Sigmoid colon (tissue), 7 donors: Measurements from ENCODE around the gene SSC5D. TPM values are rescaled to one million over a fixed set of nuclear protein-coding genes. Genes with fewer than 3 reads are reported as not detected.

Experiments used
- DNase-seq: peaks from one replicate; pipeline ENCODE4 v3.0.0-alpha.2; 2019
- H3K27ac ChIP-seq, 4 donors: fragments of 200-600 bp; sonication (generic); one replicate each; pipeline ENCODE4 v1.5.1; 2016 to 2019; ENCODE audit warnings: mild to moderate bottlenecking in 1 of 4
- H3K27me3 ChIP-seq, 3 donors: fragments of 200-600 bp; sonication (generic); one replicate each; pipeline ENCODE4 v1.5.1; 2019; ENCODE audit warnings: mild to moderate bottlenecking in 1 of 3
- H3K36me3 ChIP-seq, 4 donors: fragments of 200-600 bp; sonication (generic); one replicate each; pipeline ENCODE4 v1.5.1; 2016 to 2019
- H3K4me1 ChIP-seq, 4 donors: fragments of 200-600 bp; sonication (generic); one replicate each; pipeline ENCODE4 v1.5.1; 2017 to 2019
- H3K4me3 ChIP-seq, 4 donors: fragments of 200-600 bp; sonication (generic); one replicate each; pipeline ENCODE4 v1.5.1; 2017 to 2019; ENCODE audit warnings: mild to moderate bottlenecking in 2 of 4, moderate library complexity in 1 of 4
- H3K9me3 ChIP-seq, 4 donors: fragments of 200-600 bp in 3 of 4; sonication (generic) in 3 of 4; one replicate each; pipeline versions ENCODE4 v1.5.1 to v1.6.1; 2013 to 2019
- EP300 ChIP-seq, 4 donors: sonication (generic); formaldehyde crosslinking; IDR thresholded peaks; one replicate each; pipeline ENCODE4 v1.6.1; 2017; ENCODE audit warnings: antibody characterized with exemption in 4 of 4
- POLR2A ChIP-seq, 2 donors: fragments of 450-650 bp; IDR thresholded peaks; one replicate each; pipeline ENCODE4 v1.6.1; 2016; ENCODE audit warnings: antibody characterized with exemption in 2 of 2, mild to moderate bottlenecking in 2 of 2, moderate library complexity in 2 of 2
- POLR2AphosphoS5 ChIP-seq, 4 donors: sonication (generic); formaldehyde crosslinking; IDR thresholded peaks; one replicate each; pipeline ENCODE4 v1.6.1; 2017; ENCODE audit warnings: antibody characterized with exemption in 4 of 4
- WGBS, 2 donors: extraction: QIAGEN DNeasy Blood & Tissue Kit; methylation state at CpG; one replicate each; pipeline ENCODE4 v1.1.7; 2013; 5-methylcytosine and 5-hydroxymethylcytosine counted together
- intact Hi-C: fragments of 100-400 bp; cut with DNase I; formaldehyde crosslinking; loops from one replicate; pipeline ENCODE4 v1.15.1; 2023
- polyA plus RNA-seq, 3 donors: library from polyadenylated mRNA; stranded (reverse); fragments of 200-250 nt; gene quantifications; one replicate each; pipeline ENCODE4 v1.2.3, GENCODE V29; 2013
- total RNA-seq, 4 donors: library from RNA; depleted of rRNA; stranded (reverse); fragments of >200 nt; gene quantifications; one replicate each; pipeline ENCODE4 v1.1.0, GENCODE V29; 2016
- TF ChIP-seq, protein P1 (sequence below), 4 experiments: fragments of 450-650 bp in 3 of 4; fragments of 200-600 bp in 1 of 4; IDR thresholded peaks; one replicate each; pipeline ENCODE4 v1.5.1; 2016 to 2019; ENCODE audit warnings: antibody characterized with exemption in 4 of 4, mild to moderate bottlenecking in 3 of 4, moderate library complexity in 2 of 4
- donor health status: healthy with polysubstance abuse.
- donor health status: Bipolar disorder and iron deficiency.
- donor health status: healthy.

Gene SSC5D
- total and polyA plus RNA-seq, 7 donors = 1.2 to 66.7 (median 14.4) TPM; not detected in 1

- no peak for DNase-seq
- intact Hi-C loops = loop anchor here (10.0 kb wide), 1 partner anchor 103 kb away; the partner anchor contains the start of gene UBE2S
- WGBS, 2 donors = 63 to 68% methylated on average over 10 of the region's 10 CpGs
- Histone ChIP-seq H3K27ac (no peak overlapping the region), H3K36me3 (peaks cover 0 to 15% (median 2%) of the 10 kb centered on the region in 4 donors), H3K27me3 (no peaks in the 10 kb centered on the region), H3K4me1 (peaks cover 0 to 15% (median 7%) of the 10 kb centered on the region in 4 donors), H3K4me3 (no peak overlapping the region), H3K9me3 (no peaks in the 10 kb centered on the region)
- no peak for TF ChIP-seq EP300 (IDR thresholded peaks at IDR 0.05)
- no peak for TF ChIP-seq POLR2A (IDR thresholded peaks at IDR 0.05)
- TF ChIP-seq, protein P1, sequence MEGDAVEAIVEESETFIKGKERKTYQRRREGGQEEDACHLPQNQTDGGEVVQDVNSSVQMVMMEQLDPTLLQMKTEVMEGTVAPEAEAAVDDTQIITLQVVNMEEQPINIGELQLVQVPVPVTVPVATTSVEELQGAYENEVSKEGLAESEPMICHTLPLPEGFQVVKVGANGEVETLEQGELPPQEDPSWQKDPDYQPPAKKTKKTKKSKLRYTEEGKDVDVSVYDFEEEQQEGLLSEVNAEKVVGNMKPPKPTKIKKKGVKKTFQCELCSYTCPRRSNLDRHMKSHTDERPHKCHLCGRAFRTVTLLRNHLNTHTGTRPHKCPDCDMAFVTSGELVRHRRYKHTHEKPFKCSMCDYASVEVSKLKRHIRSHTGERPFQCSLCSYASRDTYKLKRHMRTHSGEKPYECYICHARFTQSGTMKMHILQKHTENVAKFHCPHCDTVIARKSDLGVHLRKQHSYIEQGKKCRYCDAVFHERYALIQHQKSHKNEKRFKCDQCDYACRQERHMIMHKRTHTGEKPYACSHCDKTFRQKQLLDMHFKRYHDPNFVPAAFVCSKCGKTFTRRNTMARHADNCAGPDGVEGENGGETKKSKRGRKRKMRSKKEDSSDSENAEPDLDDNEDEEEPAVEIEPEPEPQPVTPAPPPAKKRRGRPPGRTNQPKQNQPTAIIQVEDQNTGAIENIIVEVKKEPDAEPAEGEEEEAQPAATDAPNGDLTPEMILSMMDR (IDR thresholded peaks at IDR 0.05) = no peak
Measured at GRCh38 chr19:55508120-55508519, 19.9 kb downstream of the SSC5D start.

- Histone ChIP-seq H3K9me3 (no peaks in the 10 kb centered on the region), H3K36me3 (peaks cover 3 to 23% (median 7%) of the 10 kb centered on the region in 4 donors), H3K4me1 (peaks cover 0 to 17% (median 7%) of the 10 kb centered on the region in 4 donors), H3K27me3 (no peaks in the 10 kb centered on the region), H3K27ac (peak overlapping the region; percentile 83 to 94 (median 87)), H3K4me3 (peak overlapping the region; percentile 35 to 57 (median 45))
- 2 to 9% methylated on average over 61 of the region's 61 CpGs for WGBS, 2 donors
- TF ChIP-seq POLR2AphosphoS5 (IDR thresholded peaks at IDR 0.05) (peak in 3 of 4 donors; percentile 36 to 43 (median 42)), EP300 (IDR thresholded peaks at IDR 0.05) (no peak), POLR2A (IDR thresholded peaks at IDR 0.05) (peak in 1 of 2 donors; percentile 39)
- TF ChIP-seq, protein P1 (IDR thresholded peaks at IDR 0.05) = peak; percentile 82 to 93 (median 92)
- DNase-seq = peak; percentile 97
- intact Hi-C loops = loop anchor here (1.0 to 2.0 kb wide), 3 partner anchors 64 to 116 kb away; no protein-coding TSS in a partner anchor
Measured at GRCh38 chr19:55516878-55517620, 28.8 kb downstream of the SSC5D start.

DNA sequence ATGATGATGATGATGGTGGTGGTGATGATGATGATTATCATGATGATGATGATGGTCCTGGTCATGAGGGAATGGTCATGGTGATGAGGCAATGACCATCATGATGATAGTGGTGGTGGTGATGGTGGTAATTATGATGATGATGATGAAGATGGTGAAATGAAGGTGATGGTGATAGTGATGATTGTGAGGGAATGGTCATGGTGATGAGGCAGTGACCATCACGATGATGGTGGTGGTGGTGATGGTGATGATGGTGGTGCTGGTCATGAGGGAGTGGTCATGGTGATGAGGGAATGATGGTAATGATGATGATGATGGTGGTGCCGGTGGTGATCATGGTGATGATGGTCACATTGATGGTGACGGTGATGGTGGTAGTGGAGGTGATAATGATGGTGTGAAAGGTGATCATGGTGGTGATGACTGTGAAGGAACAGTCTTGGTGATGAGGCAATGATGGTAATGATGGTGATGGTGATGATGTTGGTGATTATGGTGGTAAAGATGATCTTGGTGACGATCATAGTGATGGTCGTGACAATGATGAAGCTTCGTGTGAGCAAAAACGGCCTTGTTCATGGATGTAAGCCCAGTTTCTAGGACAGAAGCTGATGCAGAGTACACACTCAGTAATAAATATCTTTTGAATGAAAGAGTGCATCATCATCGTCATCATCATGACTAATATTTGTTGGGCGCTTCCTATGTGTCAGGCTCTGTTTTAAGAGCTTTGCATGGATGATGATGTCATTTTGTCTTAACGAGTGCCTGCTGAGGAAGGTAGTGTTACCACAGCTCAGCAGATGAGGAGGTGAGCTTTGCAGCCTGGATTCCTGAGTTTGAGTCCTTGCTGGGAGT is 31.4 kb downstream of the SSC5D start:
- TF ChIP-seq EP300 (IDR thresholded peaks at IDR 0.05) = no peak
- TF ChIP-seq POLR2AphosphoS5 (IDR thresholded peaks at IDR 0.05) = peak in 1 of 4 donors; percentile 20
- TF ChIP-seq, protein P1 (IDR thresholded peaks at IDR 0.05) = no peak
- TF ChIP-seq POLR2A (IDR thresholded peaks at IDR 0.05) = no peak
- H3K27ac ChIP-seq = no peak overlapping the region
- H3K36me3 ChIP-seq = peaks cover 0 to 8% (median 2%) of the 10 kb centered on the region in 4 donors
- peaks cover 0 to 17% (median 7%) of the 10 kb centered on the region in 4 donors for H3K4me1 ChIP-seq
- no peak for DNase-seq
- H3K4me3 ChIP-seq = no peak overlapping the region
- H3K9me3 ChIP-seq = no peaks in the 10 kb centered on the region
- no peaks in the 10 kb centered on the region for H3K27me3 ChIP-seq
- WGBS, 2 donors = 85 to 92% methylated on average over 10 of the region's 10 CpGs
- intact Hi-C loops = no loop called here

GRCh38 chr19:55520691-55521292 is 32.6 kb downstream of the SSC5D start:
- Histone ChIP-seq H3K9me3 (no peaks in the 10 kb centered on the region), H3K36me3 (no peaks in the 10 kb centered on the region), H3K4me3 (no peak overlapping the region), H3K27me3 (no peaks in the 10 kb centered on the region), H3K4me1 (peaks cover 0 to 17% (median 9%) of the 10 kb centered on the region in 4 donors), H3K27ac (no peak overlapping the region)
- TF ChIP-seq EP300 (IDR thresholded peaks at IDR 0.05) (no peak), POLR2A (IDR thresholded peaks at IDR 0.05) (no peak), POLR2AphosphoS5 (IDR thresholded peaks at IDR 0.05) (no peak)
- TF ChIP-seq, protein P1 (IDR thresholded peaks at IDR 0.05) = no peak
- WGBS, 2 donors = 64 to 82% methylated on average over 14 of the region's 14 CpGs
- DNase-seq = no peak
- intact Hi-C loops = no loop called here
